HCT116 (cell line): ENCODE data around the gene ACTRT2. TPM values are rescaled to one million over a fixed set of nuclear protein-coding genes. Genes with fewer than 3 reads are reported as not detected.

ENCODE experiments used
- ATAC-seq: fragments of 200-7000 bp; cut with Tn5 transposase; 2 replicates; pipeline ENCODE4 v1.9.1; 2020; ENCODE audit warnings: mild to moderate bottlenecking, moderate library complexity
- BruUV-seq: library from RNA; stranded (reverse); fragments of 400-500 nt; replicated peaks from 2 replicates; lab custom pipeline; 2021; lab: Mats Ljungman, UMichigan
- CTCF ChIA-PET: fragments of 300-600 bp; sonication (Branson Sonifier 250); formaldehyde crosslinking; loops from one replicate; lab custom pipeline; 2021; ENCODE audit warnings: antibody characterized with exemption; lab: Charles Lee
- POLR2A ChIA-PET: fragments of 300-600, 350-600 bp; sonication (Branson Sonifier 250); formaldehyde crosslinking; loops from one replicate; lab custom pipeline; 2021; ENCODE audit warnings: antibody characterized with exemption; lab: Charles Lee
- RAD21 ChIA-PET, 2 experiments: fragments of 300-600 bp; sonication (Branson Sonifier 250); formaldehyde crosslinking; loops; one replicate each; lab custom pipeline; 2023; ENCODE audit warnings: low total read pairs in 2 of 2; ENCODE audit not compliant: uncharacterized antibody in 2 of 2, unreplicated experiment in 2 of 2, low non-redundant PET in 1 of 2; lab: Charles Lee
- DNase-seq: peaks from one replicate; pipeline ENCODE4 v3.0.0-alpha.2; 2010; ENCODE audit warnings: low read depth, low spot score
- H2AFZ ChIP-seq: fragments of 200-600 bp; shearing (Covaris generic), sonication (generic); 2 replicates; pipeline ENCODE4 v1.6.1; 2017; ENCODE audit warnings: low read depth, mixed run types, mixed read lengths, antibody characterized with exemption, low read length; ENCODE audit not compliant: poor library complexity, severe bottlenecking
- H3K27ac ChIP-seq: 2 replicates; pipeline ENCODE4 v1.5.1; 2012; ENCODE audit warnings: low read depth, low read length
- H3K27me3 ChIP-seq: fragments of 200-600 bp; sonication (generic); 2 replicates; pipeline ENCODE4 v1.6.1; 2016; ENCODE audit warnings: mixed run types, low read length, mixed read lengths; ENCODE audit not compliant: insufficient read depth
- H3K36me3 ChIP-seq, 2 experiments: fragments of 200-500 bp in 1 of 2; fragments of 200-600 bp in 1 of 2; sonication (Bioruptor generic) in 1 of 2; sonication (generic) in 1 of 2; 2 replicates each; pipeline versions ENCODE4 v1.5.1 to v1.6.1; 2014 to 2016; ENCODE audit warnings: low read length in 2 of 2, inconsistent platforms in 1 of 2, mixed read lengths in 1 of 2, mixed run types in 1 of 2; ENCODE audit not compliant: insufficient read depth in 2 of 2, control insufficient read depth in 1 of 2
- H3K4me1 ChIP-seq, 2 experiments: fragments of 200-600 bp in 1 of 2; sonication (generic) in 1 of 2; 2 replicates each; pipeline versions ENCODE4 v1.5.1 to v1.6.1; 2012 to 2017; ENCODE audit warnings: low read length in 2 of 2, inconsistent platforms in 1 of 2, mild to moderate bottlenecking in 1 of 2, mixed read lengths in 1 of 2, mixed run types in 1 of 2, moderate library complexity in 1 of 2; ENCODE audit not compliant: insufficient read depth in 2 of 2, control insufficient read depth in 1 of 2
- H3K4me2 ChIP-seq: fragments of 200-600 bp; sonication (generic); 2 replicates; pipeline ENCODE4 v1.6.1; 2017; ENCODE audit warnings: mixed run types, low read length, mixed read lengths
- H3K4me3 ChIP-seq, 2 experiments: fragments of 200-600 bp in 1 of 2; sonication (generic) in 1 of 2; replicated peaks in 1 of 2; 2 replicates each; pipeline ENCODE4 v1.5.1; 2011 to 2016; ENCODE audit warnings: low read length in 2 of 2, control low read depth in 1 of 2, low read depth in 1 of 2, mild to moderate bottlenecking in 1 of 2, mixed read lengths in 1 of 2, mixed run types in 1 of 2
- H3K79me2 ChIP-seq: fragments of 200-600 bp; sonication (generic); 2 replicates; pipeline ENCODE4 v1.6.1; 2017; ENCODE audit warnings: mild to moderate bottlenecking, mixed run types, low read length, moderate library complexity, mixed read lengths; ENCODE audit not compliant: insufficient read depth
- H3K9ac ChIP-seq: fragments of 200-600 bp; sonication (generic); 2 replicates; pipeline ENCODE4 v1.6.1; 2016; ENCODE audit warnings: low read length, mixed read lengths
- H3K9me2 ChIP-seq: fragments of 200-600 bp; sonication (generic), shearing (Covaris generic); 2 replicates; pipeline ENCODE4 v1.6.1; 2017; ENCODE audit warnings: mixed run types, mild to moderate bottlenecking, moderate library complexity; ENCODE audit not compliant: insufficient read depth
- H3K9me3 ChIP-seq, 2 experiments: fragments of 200-500 bp in 1 of 2; fragments of 200-600 bp in 1 of 2; sonication (Bioruptor generic) in 1 of 2; sonication (generic) in 1 of 2; 2 replicates each; pipeline ENCODE4 v1.6.1; 2014 to 2017; ENCODE audit warnings: low read length in 2 of 2, mixed read lengths in 2 of 2, inconsistent platforms in 1 of 2, low read depth in 1 of 2, mild to moderate bottlenecking in 1 of 2, mixed run types in 1 of 2, moderate library complexity in 1 of 2; ENCODE audit not compliant: control insufficient read depth in 1 of 2, insufficient read depth in 1 of 2
- H4K20me1 ChIP-seq: fragments of 200-600 bp; sonication (generic), shearing (Covaris generic); 2 replicates; pipeline ENCODE4 v1.6.1; 2017; ENCODE audit warnings: mixed run types, mild to moderate bottlenecking, moderate library complexity; ENCODE audit not compliant: insufficient read depth
- ATF3 ChIP-seq: IDR thresholded peaks from 2 replicates; pipeline ENCODE4 v1.6.1; 2012
- CBX3 ChIP-seq: IDR thresholded peaks from 2 replicates; pipeline ENCODE4 v1.6.1; 2012; ENCODE audit warnings: low read depth
- CTCF ChIP-seq, 3 experiments: fragments of 200-600 bp in 1 of 3; sonication (generic) in 1 of 3; IDR thresholded peaks in 2 of 3; conservative IDR thresholded peaks in 1 of 3; 2 replicates each; pipeline ENCODE4 v1.5.1; 2012 to 2017; ENCODE audit warnings: low read depth in 2 of 3, low read length in 2 of 3, antibody characterized with exemption in 1 of 3, borderline replicate concordance in 1 of 3, control low read depth in 1 of 3, mild to moderate bottlenecking in 1 of 3, mixed read lengths in 1 of 3, mixed run types in 1 of 3, moderate library complexity in 1 of 3; ENCODE audit not compliant: insufficient read depth in 1 of 3
- EGR1 ChIP-seq: IDR thresholded peaks from 2 replicates; pipeline ENCODE4 v1.6.1; 2012; ENCODE audit warnings: low read depth
- ELF1 ChIP-seq: IDR thresholded peaks from 2 replicates; pipeline ENCODE4 v1.6.1; 2012; ENCODE audit warnings: low read depth, borderline replicate concordance
- EZH2 ChIP-seq: fragments of 200-600 bp; sonication (generic); IDR thresholded peaks from 2 replicates; pipeline ENCODE4 v1.6.1; 2017; ENCODE audit warnings: antibody characterized with exemption, mixed run types
- EZH2phosphoT487 ChIP-seq: fragments of 200-600 bp; IDR thresholded peaks from 2 replicates; pipeline ENCODE4 v1.6.1; 2018; ENCODE audit warnings: antibody characterized with exemption, borderline replicate concordance
- FOSL1 ChIP-seq: IDR thresholded peaks from 2 replicates; pipeline ENCODE4 v1.6.1; 2012; ENCODE audit warnings: low read depth
- JUND ChIP-seq: IDR thresholded peaks from 2 replicates; pipeline ENCODE4 v1.6.1; 2012
- MAX ChIP-seq: IDR thresholded peaks from 2 replicates; pipeline ENCODE4 v1.6.1; 2012
- POLR2A ChIP-seq: IDR thresholded peaks from 2 replicates; pipeline ENCODE4 v1.7.0; 2011; ENCODE audit warnings: borderline replicate concordance; ENCODE audit not compliant: insufficient read depth, insufficient read length; ENCODE audit errors: extremely low read depth
- POLR2AphosphoS5 ChIP-seq: IDR thresholded peaks from 2 replicates; pipeline ENCODE4 v1.6.1; 2011; ENCODE audit warnings: mild to moderate bottlenecking, low read depth, low read length, moderate library complexity
- RAD21 ChIP-seq: IDR thresholded peaks from 2 replicates; pipeline ENCODE4 v1.6.1; 2012; ENCODE audit warnings: low read depth, mild to moderate bottlenecking
- REST ChIP-seq: IDR thresholded peaks from 2 replicates; pipeline ENCODE4 v1.6.1; 2012; ENCODE audit warnings: low read depth
- SP1 ChIP-seq: IDR thresholded peaks from 2 replicates; pipeline ENCODE4 v1.6.1; 2012; ENCODE audit warnings: low read depth
- SRF ChIP-seq: IDR thresholded peaks from 2 replicates; pipeline ENCODE4 v1.6.1; 2012; ENCODE audit warnings: low read depth
- YY1 ChIP-seq: IDR thresholded peaks from 2 replicates; pipeline ENCODE4 v1.6.1; 2011; ENCODE audit warnings: low read length, low read depth, moderate library complexity, mild to moderate bottlenecking; ENCODE audit not compliant: insufficient replicate concordance; ENCODE audit errors: extremely low read depth
- ZBTB33 ChIP-seq: IDR thresholded peaks from 2 replicates; pipeline ENCODE4 v1.6.1; 2011; ENCODE audit warnings: mild to moderate bottlenecking, low read length, moderate library complexity; ENCODE audit not compliant: insufficient replicate concordance; ENCODE audit errors: extremely low read depth
- ZFX ChIP-seq: fragments of 450-650 bp; IDR thresholded peaks from 2 replicates; pipeline ENCODE4 v1.6.1; 2017
- ZNF274 ChIP-seq: fragments of 200-500 bp; sonication (Bioruptor generic); IDR thresholded peaks from 2 replicates; pipeline ENCODE4 v1.6.1; 2014; ENCODE audit warnings: mild to moderate bottlenecking, low read depth, low read length, inconsistent platforms
- intact Hi-C: fragments of 100-400 bp; cut with micrococcal nuclease; formaldehyde crosslinking; loops from 2 replicates; pipeline ENCODE4 v1.10.0; 2022
- total RNA-seq: library from RNA; stranded (reverse); gene quantifications from one replicate; pipeline ENCODE4 v1.2.1, GENCODE V29; 2021; ENCODE audit not compliant: unreplicated experiment

The ACTRT2 gene
- total RNA-seq, 1 experiment from 2014 or later = not detected

GRCh38 chr1:3013371-3014049, 7.8 kb upstream of the ACTRT2 start:
- no peak for ATAC-seq
- no peaks in the 10 kb centered on the region for H3K9me2 ChIP-seq
- intact Hi-C loops = loop anchor here (5.0 kb wide), 1 partner anchor 191 kb away; no protein-coding TSS in a partner anchor
- no peaks in the 10 kb centered on the region for H3K36me3 ChIP-seq
- no peak overlapping the region for H3K9ac ChIP-seq
- no peak for TF ChIP-seq ZFX
- TF ChIP-seq ELF1 = no peak
- no peak for TF ChIP-seq EZH2
- no peak for TF ChIP-seq ATF3
- no peak for TF ChIP-seq EGR1
- TF ChIP-seq REST = no peak
- TF ChIP-seq POLR2A = no peak
- TF ChIP-seq JUND = no peak
- no peak for TF ChIP-seq CTCF (IDR thresholded peaks at IDR 0.05 in 2 of 3, conservative IDR thresholded peaks at IDR 0.05 in 1 of 3; ENCODE audit: borderline replicate concordance in 1 of 3, insufficient read depth in 1 of 3, low read depth in 2 of 3, low read length in 2 of 3)
- no peak for TF ChIP-seq POLR2AphosphoS5
- no peak for TF ChIP-seq CBX3
- TF ChIP-seq SRF = no peak
- no peak for TF ChIP-seq YY1
- TF ChIP-seq SP1 = no peak
- TF ChIP-seq RAD21 = no peak
- TF ChIP-seq EZH2phosphoT487 = no peak
- TF ChIP-seq MAX = no peak
- no peak for TF ChIP-seq ZBTB33
- no peak for TF ChIP-seq FOSL1
- no peak for TF ChIP-seq ZNF274
- no peaks in the 10 kb centered on the region for H3K27me3 ChIP-seq
- no peaks in the 10 kb centered on the region for H3K4me1 ChIP-seq
- no peak overlapping the region for H3K27ac ChIP-seq
- ChIA-PET RAD21 (interaction anchor here (0.8 to 1.3 kb wide), 4 partner anchors 307 to 412 kb away, joined by 3 to 6 read pairs (median 4); no protein-coding TSS in a partner anchor), POLR2A (no interaction called here), CTCF (interaction anchor here (0.6 to 2.6 kb wide), 4 partner anchors 302 to 414 kb away, joined by 3 to 18 read pairs (median 6); no protein-coding TSS in a partner anchor)
- H2AFZ ChIP-seq = no peak overlapping the region
- no peak overlapping the region for H3K4me3 ChIP-seq
- BruUV-seq = no TSS peak
- H3K4me2 ChIP-seq = no peak overlapping the region
- H3K79me2 ChIP-seq = no peaks in the 10 kb centered on the region
- no peak for DNase-seq
- no peaks in the 10 kb centered on the region for H3K9me3 ChIP-seq
- no peaks in the 10 kb centered on the region for H4K20me1 ChIP-seq
